Mesendoderm (in vitro differentiated cells): ENCODE results near the gene MTFP1.

Experiments used
- DNase-seq: peaks from one replicate; pipeline ENCODE4 v3.0.0; 2013
- H2AK5ac ChIP-seq: 2 replicates; pipeline ENCODE4 v1.6.1; 2013; ENCODE audit warnings: low read length, inconsistent platforms
- H2BK120ac ChIP-seq: 2 replicates; pipeline ENCODE4 v1.6.1; 2013; ENCODE audit warnings: low read depth, mild to moderate bottlenecking, low read length, moderate library complexity, mixed read lengths
- H2BK15ac ChIP-seq: replicated peaks from 2 replicates; pipeline ENCODE4 v1.6.1; 2013; ENCODE audit warnings: low read depth, mild to moderate bottlenecking, moderate library complexity
- H2BK5ac ChIP-seq: 2 replicates; pipeline ENCODE4 v1.6.1; 2013; ENCODE audit warnings: low read length, inconsistent platforms
- H3K18ac ChIP-seq: 2 replicates; pipeline ENCODE4 v1.6.1; 2013; ENCODE audit warnings: mild to moderate bottlenecking, low read length, mixed read lengths
- H3K23ac ChIP-seq: one replicate; pipeline ENCODE4 v1.6.1; 2013; ENCODE audit warnings: low read length
- H3K27ac ChIP-seq: 2 replicates; pipeline ENCODE4 v1.5.1; 2013; ENCODE audit warnings: low read depth, mild to moderate bottlenecking, inconsistent platforms, low read length, moderate library complexity
- H3K27me3 ChIP-seq: 2 replicates; pipeline ENCODE4 v1.6.1; 2013; ENCODE audit warnings: low read length, control low read depth, mild to moderate bottlenecking, inconsistent platforms; ENCODE audit not compliant: insufficient read depth, poor library complexity
- H3K36me3 ChIP-seq: 2 replicates; pipeline ENCODE4 v1.6.1; 2013; ENCODE audit warnings: low read length, inconsistent platforms; ENCODE audit not compliant: control insufficient read depth, insufficient read depth
- H3K4ac ChIP-seq: one replicate; pipeline ENCODE4 v1.6.1; 2013; ENCODE audit warnings: low read depth, mild to moderate bottlenecking, low read length, moderate library complexity
- H3K4me1 ChIP-seq: 2 replicates; pipeline ENCODE4 v1.6.1; 2013; ENCODE audit warnings: low read depth, low read length, inconsistent platforms; ENCODE audit not compliant: control insufficient read depth
- H3K4me2 ChIP-seq: 2 replicates; pipeline ENCODE4 v1.6.1; 2013; ENCODE audit warnings: low read length
- H3K4me3 ChIP-seq: 2 replicates; pipeline ENCODE4 v1.5.1; 2013; ENCODE audit warnings: mild to moderate bottlenecking, low read length
- H3K56ac ChIP-seq: one replicate; pipeline ENCODE4 v1.6.1; 2013; ENCODE audit warnings: low read length
- H3K79me1 ChIP-seq: 2 replicates; pipeline ENCODE4 v1.6.1; 2013; ENCODE audit warnings: low read length, inconsistent platforms
- H3K79me2 ChIP-seq: 2 replicates; pipeline ENCODE4 v1.6.1; 2013; ENCODE audit warnings: mild to moderate bottlenecking, low read length; ENCODE audit not compliant: control insufficient read depth, insufficient read depth
- H3K9ac ChIP-seq: 2 replicates; pipeline ENCODE4 v1.6.1; 2013; ENCODE audit warnings: low read length, inconsistent platforms
- H4K5ac ChIP-seq: one replicate; pipeline ENCODE4 v1.6.1; 2013; ENCODE audit warnings: low read length
- H4K8ac ChIP-seq: one replicate; pipeline ENCODE4 v1.6.1; 2013; ENCODE audit warnings: low read depth, mild to moderate bottlenecking, control low read depth, low read length, moderate library complexity
- WGBS: extraction: QIAGEN DNeasy Blood & Tissue Kit; methylation state at CpG from one replicate; pipeline ENCODE4 v1.1.7; 2013; ENCODE audit warnings: low lambda C conversion rate, missing lambda C conversion rate; ENCODE audit not compliant: insufficient coverage; ENCODE audit errors: extremely low coverage; 5-methylcytosine and 5-hydroxymethylcytosine counted together

The MTFP1 gene

GRCh38 chr22:30426388-30427353 is 1.1 kb downstream of the MTFP1 start:
- DNase-seq, result peak; percentile 93
- H2AK5ac ChIP-seq, result no peak overlapping the region
- no peak overlapping the region for H2BK15ac ChIP-seq
- peak overlapping the region; percentile 95 for H3K56ac ChIP-seq
- no peak overlapping the region for H2BK120ac ChIP-seq
- peaks cover 14% of the 10 kb centered on the region for H3K4me1 ChIP-seq
- H4K5ac ChIP-seq, result no peak overlapping the region
- no peak overlapping the region for H3K23ac ChIP-seq
- no peak overlapping the region for H3K27ac ChIP-seq
- H3K4me3 ChIP-seq, result peak overlapping the region; percentile 63
- no peak overlapping the region for H4K8ac ChIP-seq
- H3K9ac ChIP-seq, result peak overlapping the region; percentile 82
- H3K36me3 ChIP-seq, result no peaks in the 10 kb centered on the region
- no peak overlapping the region for H2BK5ac ChIP-seq
- peak overlapping the region; percentile 23 for H3K4me2 ChIP-seq
- no peaks in the 10 kb centered on the region for H3K79me2 ChIP-seq
- H3K27me3 ChIP-seq, result no peaks in the 10 kb centered on the region
- no peak overlapping the region for H3K18ac ChIP-seq
- no CpG with 5 or more reads among the region's 29 CpGs for WGBS
- H3K4ac ChIP-seq, result no peak overlapping the region
- H3K79me1 ChIP-seq, result peaks cover 3% of the 10 kb centered on the region

DNA sequence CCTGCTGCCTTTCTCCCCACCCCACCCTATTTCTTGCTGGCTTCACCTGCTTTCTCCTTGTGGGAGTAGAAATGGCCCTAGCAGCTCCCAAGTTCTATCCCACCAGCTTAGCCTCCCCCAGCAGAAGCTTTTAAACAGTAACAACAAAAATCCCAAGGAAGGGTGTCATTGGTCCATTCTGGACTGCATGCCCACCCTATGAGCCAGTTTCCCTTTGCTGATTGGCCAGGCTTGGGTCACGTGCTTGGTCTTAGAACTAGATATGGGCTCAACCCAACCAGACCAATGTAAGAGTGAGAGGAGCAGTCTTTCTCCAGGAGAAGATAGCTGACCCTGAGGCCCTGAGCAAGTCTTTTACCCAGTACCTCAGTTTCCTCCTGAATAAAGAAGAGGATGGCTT is 2.3 kb downstream of the MTFP1 start:
- H3K27ac ChIP-seq, result no peak overlapping the region
- no peaks in the 10 kb centered on the region for H3K27me3 ChIP-seq
- H4K8ac ChIP-seq, result no peak overlapping the region
- no peak overlapping the region for H3K18ac ChIP-seq
- peaks cover 3% of the 10 kb centered on the region for H3K79me1 ChIP-seq
- H4K5ac ChIP-seq, result no peak overlapping the region
- no peak overlapping the region for H3K4me2 ChIP-seq
- H3K9ac ChIP-seq, result no peak overlapping the region
- DNase-seq, result no peak
- H3K23ac ChIP-seq, result no peak overlapping the region
- no peak overlapping the region for H3K4ac ChIP-seq
- no peaks in the 10 kb centered on the region for H3K79me2 ChIP-seq
- H3K36me3 ChIP-seq, result no peaks in the 10 kb centered on the region
- no peak overlapping the region for H2BK120ac ChIP-seq
- H3K56ac ChIP-seq, result no peak overlapping the region
- H2BK15ac ChIP-seq, result no peak overlapping the region
- H2AK5ac ChIP-seq, result no peak overlapping the region
- no peak overlapping the region for H3K4me3 ChIP-seq
- H2BK5ac ChIP-seq, result no peak overlapping the region
- H3K4me1 ChIP-seq, result peaks cover 3% of the 10 kb centered on the region
- whole genome bisulfite sequencing, result no CpG with 5 or more reads among the region's 1 CpG

- Histone ChIP-seq H3K18ac (no peak overlapping the region), H3K36me3 (no peaks in the 10 kb centered on the region), H3K27ac (no peak overlapping the region), H2BK15ac (no peak overlapping the region), H3K4me2 (no peak overlapping the region), H4K5ac (no peak overlapping the region), H3K23ac (no peak overlapping the region), H4K8ac (no peak overlapping the region), H3K4me3 (no peak overlapping the region), H3K56ac (no peak overlapping the region), H3K79me2 (no peaks in the 10 kb centered on the region), H3K9ac (no peak overlapping the region), H2BK5ac (no peak overlapping the region), H2AK5ac (no peak overlapping the region), H3K27me3 (no peaks in the 10 kb centered on the region), H3K4me1 (peaks cover 1% of the 10 kb centered on the region), H3K79me1 (peaks cover 3% of the 10 kb centered on the region), H3K4ac (no peak overlapping the region), H2BK120ac (no peak overlapping the region)
- no CpG with 5 or more reads among the region's 4 CpGs for WGBS
- peak; percentile 13 for DNase-seq
These were observed 4.3 kb downstream of the MTFP1 start for GRCh38 chr22:30429887-30430286.

- Histone ChIP-seq H3K4me1 (no peaks in the 10 kb centered on the region), H3K4ac (no peak overlapping the region), H4K8ac (no peak overlapping the region), H4K5ac (no peak overlapping the region), H2BK120ac (no peak overlapping the region), H3K9ac (no peak overlapping the region), H2BK5ac (no peak overlapping the region), H3K27me3 (no peaks in the 10 kb centered on the region), H2AK5ac (no peak overlapping the region), H3K56ac (no peak overlapping the region), H2BK15ac (no peak overlapping the region), H3K4me2 (no peak overlapping the region), H3K79me2 (no peaks in the 10 kb centered on the region), H3K79me1 (peaks cover 3% of the 10 kb centered on the region), H3K4me3 (no peak overlapping the region), H3K23ac (no peak overlapping the region), H3K18ac (no peak overlapping the region), H3K36me3 (no peaks in the 10 kb centered on the region), H3K27ac (no peak overlapping the region)
- DNase-seq, result no peak
- WGBS, result no CpG with 5 or more reads among the region's 4 CpGs
These were observed 5.4 kb downstream of the MTFP1 start for GRCh38 chr22:30430933-30431332.

DNA sequence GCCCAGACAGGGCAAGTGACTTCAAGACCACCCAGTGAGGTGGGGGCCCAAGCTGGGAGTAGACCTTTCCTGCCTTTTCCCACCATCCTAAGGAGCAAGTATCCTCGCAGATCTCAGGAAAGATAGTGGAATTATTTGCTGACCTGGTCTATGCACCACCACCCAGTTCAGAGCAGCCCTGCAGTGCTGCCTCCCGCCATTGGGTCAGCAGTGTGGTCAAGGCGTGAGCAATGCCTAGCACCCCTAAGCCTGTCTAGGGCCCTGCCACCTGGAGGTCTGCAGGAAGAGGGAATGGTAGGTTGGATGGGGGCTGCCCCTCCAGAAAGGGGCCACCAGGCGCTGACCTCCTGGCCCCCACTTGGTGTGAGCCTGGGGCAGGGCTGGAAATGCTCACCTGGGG is 6.5 kb downstream of the MTFP1 start:
- no peak overlapping the region for H2BK120ac ChIP-seq
- H3K4me1 ChIP-seq, result no peaks in the 10 kb centered on the region
- H3K18ac ChIP-seq, result no peak overlapping the region
- H3K79me1 ChIP-seq, result no peaks in the 10 kb centered on the region
- H3K4ac ChIP-seq, result no peak overlapping the region
- no peak overlapping the region for H3K23ac ChIP-seq
- H3K27ac ChIP-seq, result no peak overlapping the region
- H2BK15ac ChIP-seq, result no peak overlapping the region
- no peak overlapping the region for H2AK5ac ChIP-seq
- H2BK5ac ChIP-seq, result no peak overlapping the region
- H3K4me2 ChIP-seq, result no peak overlapping the region
- H4K5ac ChIP-seq, result no peak overlapping the region
- no peaks in the 10 kb centered on the region for H3K79me2 ChIP-seq
- no peaks in the 10 kb centered on the region for H3K36me3 ChIP-seq
- no peaks in the 10 kb centered on the region for H3K27me3 ChIP-seq
- no peak for DNase-seq
- no CpG with 5 or more reads among the region's 4 CpGs for WGBS
- H3K4me3 ChIP-seq, result no peak overlapping the region
- no peak overlapping the region for H3K9ac ChIP-seq
- no peak overlapping the region for H3K56ac ChIP-seq
- H4K8ac ChIP-seq, result no peak overlapping the region
